ENCODE data around the gene CACNA2D3. TPM values are rescaled to one million over a fixed set of nuclear protein-coding genes. Genes with fewer than 3 reads are reported as not detected.

Gene CACNA2D3
- total RNA-seq, 1 donor from 2014 or later = not detected

DNA sequence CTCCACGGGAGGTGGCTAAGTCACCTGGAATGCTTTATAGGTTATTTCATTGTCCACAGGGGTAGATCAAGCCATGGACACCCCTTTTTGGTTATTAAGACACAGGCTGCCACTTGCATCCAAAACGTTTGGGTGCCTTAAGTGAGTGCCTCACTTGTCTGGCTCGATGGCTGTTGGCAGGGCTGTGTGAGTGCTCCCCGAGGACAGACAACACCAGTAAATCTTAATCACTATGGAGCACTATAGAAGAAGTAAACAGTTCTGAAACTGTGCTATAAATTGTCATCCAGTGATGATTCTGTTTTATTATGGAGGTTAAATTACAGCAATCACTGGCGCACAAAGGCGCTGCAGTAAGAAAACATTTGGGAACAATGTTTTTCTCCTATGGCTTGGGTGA lies 215.5 kb downstream of the CACNA2D3 start:
- H3K36me3 Mint-ChIP-seq (ENCODE audit: low read depth) = no peaks in the 10 kb centered on the region
- TF ChIP-seq, protein P1, sequence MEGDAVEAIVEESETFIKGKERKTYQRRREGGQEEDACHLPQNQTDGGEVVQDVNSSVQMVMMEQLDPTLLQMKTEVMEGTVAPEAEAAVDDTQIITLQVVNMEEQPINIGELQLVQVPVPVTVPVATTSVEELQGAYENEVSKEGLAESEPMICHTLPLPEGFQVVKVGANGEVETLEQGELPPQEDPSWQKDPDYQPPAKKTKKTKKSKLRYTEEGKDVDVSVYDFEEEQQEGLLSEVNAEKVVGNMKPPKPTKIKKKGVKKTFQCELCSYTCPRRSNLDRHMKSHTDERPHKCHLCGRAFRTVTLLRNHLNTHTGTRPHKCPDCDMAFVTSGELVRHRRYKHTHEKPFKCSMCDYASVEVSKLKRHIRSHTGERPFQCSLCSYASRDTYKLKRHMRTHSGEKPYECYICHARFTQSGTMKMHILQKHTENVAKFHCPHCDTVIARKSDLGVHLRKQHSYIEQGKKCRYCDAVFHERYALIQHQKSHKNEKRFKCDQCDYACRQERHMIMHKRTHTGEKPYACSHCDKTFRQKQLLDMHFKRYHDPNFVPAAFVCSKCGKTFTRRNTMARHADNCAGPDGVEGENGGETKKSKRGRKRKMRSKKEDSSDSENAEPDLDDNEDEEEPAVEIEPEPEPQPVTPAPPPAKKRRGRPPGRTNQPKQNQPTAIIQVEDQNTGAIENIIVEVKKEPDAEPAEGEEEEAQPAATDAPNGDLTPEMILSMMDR (IDR thresholded peaks at IDR 0.05) = no peak
- peaks cover 3% of the 10 kb centered on the region for H3K27me3 Mint-ChIP-seq (ENCODE audit: low read depth)
- H3K27ac Mint-ChIP-seq (ENCODE audit: unreplicated experiment) = no peak overlapping the region
- DNase-seq (ENCODE audit: low spot score) = no peak
- no peaks in the 10 kb centered on the region for H3K4me1 Mint-ChIP-seq (ENCODE audit: low read depth)
- H3K4me3 Mint-ChIP-seq (ENCODE audit: unreplicated experiment) = no peak overlapping the region
- H3K9me3 Mint-ChIP-seq (ENCODE audit: low read depth) = no peaks in the 10 kb centered on the region

DNA sequence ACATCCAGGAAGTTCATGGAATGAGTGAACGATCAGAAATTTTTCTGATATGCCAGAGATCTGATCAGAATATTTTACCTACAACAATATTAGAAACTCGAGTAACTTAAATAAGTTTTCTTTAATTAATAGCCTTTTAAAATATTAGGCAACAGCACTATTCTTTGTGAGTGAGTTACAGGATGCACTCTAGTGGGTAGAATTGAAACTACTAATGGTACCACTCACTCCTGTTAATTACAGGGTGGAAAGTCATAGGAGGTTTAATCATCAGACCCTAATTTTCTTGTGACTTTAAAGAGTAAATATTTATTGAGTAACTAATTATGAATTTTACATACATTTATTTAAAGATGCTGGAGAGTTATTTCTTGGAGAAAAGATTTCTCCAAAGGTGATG lies 217.3 kb downstream of the CACNA2D3 start:
- no peak for DNase-seq (ENCODE audit: low spot score)
- Mint-ChIP-seq H3K4me1 (ENCODE audit: low read depth) (no peaks in the 10 kb centered on the region), H3K9me3 (ENCODE audit: low read depth) (no peaks in the 10 kb centered on the region), H3K27ac (ENCODE audit: unreplicated experiment) (no peak overlapping the region), H3K36me3 (ENCODE audit: low read depth) (no peaks in the 10 kb centered on the region), H3K27me3 (ENCODE audit: low read depth) (peaks cover 3% of the 10 kb centered on the region), H3K4me3 (ENCODE audit: unreplicated experiment) (no peak overlapping the region)
- TF ChIP-seq, protein P1 (IDR thresholded peaks at IDR 0.05) = no peak

DNA sequence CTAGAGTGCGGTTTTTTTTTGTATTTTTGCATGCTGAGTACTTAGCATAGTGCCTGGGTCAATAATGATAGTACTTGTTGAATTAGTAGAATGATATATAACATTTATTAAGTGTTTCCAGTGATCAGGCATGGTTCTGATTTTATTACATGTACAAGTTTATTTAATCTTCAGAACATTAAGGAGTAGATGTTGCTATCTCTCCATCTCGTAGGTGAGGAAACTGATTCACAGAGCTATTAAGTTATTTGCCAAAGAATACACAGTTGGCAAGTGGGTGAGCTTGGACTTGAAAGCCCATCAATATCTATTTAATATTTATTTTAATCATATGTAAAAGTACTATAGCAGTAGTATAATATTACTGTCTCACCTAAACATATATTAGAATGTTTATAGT lies 219.5 kb downstream of the CACNA2D3 start:
- DNase-seq (ENCODE audit: low spot score) = no peak
- TF ChIP-seq, protein P1 (IDR thresholded peaks at IDR 0.05) = no peak
- H3K4me1 Mint-ChIP-seq (ENCODE audit: low read depth) = no peaks in the 10 kb centered on the region
- H3K4me3 Mint-ChIP-seq (ENCODE audit: unreplicated experiment) = no peak overlapping the region
- peaks cover 3% of the 10 kb centered on the region for H3K27me3 Mint-ChIP-seq (ENCODE audit: low read depth)
- no peak overlapping the region for H3K27ac Mint-ChIP-seq (ENCODE audit: unreplicated experiment)
- H3K36me3 Mint-ChIP-seq (ENCODE audit: low read depth) = no peaks in the 10 kb centered on the region
- no peaks in the 10 kb centered on the region for H3K9me3 Mint-ChIP-seq (ENCODE audit: low read depth)

DNA sequence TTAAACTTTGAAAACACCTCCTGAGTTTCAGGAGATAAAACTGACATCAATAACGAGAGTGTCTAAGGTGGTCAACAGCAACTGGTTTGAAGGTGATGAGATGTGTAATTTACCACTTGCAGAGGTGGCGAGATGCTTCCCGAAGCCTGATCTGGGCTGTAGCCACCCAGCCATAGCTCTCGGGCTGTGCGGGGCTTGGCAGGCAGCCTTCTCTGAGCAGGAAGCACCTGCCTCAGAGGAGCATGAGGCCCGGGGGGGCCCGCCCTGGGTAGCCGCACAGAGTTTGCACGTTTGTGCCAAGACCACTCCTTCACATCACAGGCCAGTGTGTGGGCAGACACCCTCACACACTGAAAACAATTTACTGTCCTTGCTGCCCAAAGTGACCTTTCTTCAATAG lies 220.3 kb downstream of the CACNA2D3 start:
- H3K9me3 Mint-ChIP-seq (ENCODE audit: low read depth) = no peaks in the 10 kb centered on the region
- TF ChIP-seq, protein P1 (IDR thresholded peaks at IDR 0.05) = no peak
- no peaks in the 10 kb centered on the region for H3K36me3 Mint-ChIP-seq (ENCODE audit: low read depth)
- H3K4me3 Mint-ChIP-seq (ENCODE audit: unreplicated experiment) = no peak overlapping the region
- H3K4me1 Mint-ChIP-seq (ENCODE audit: low read depth) = no peaks in the 10 kb centered on the region
- H3K27ac Mint-ChIP-seq (ENCODE audit: unreplicated experiment) = no peak overlapping the region
- DNase-seq (ENCODE audit: low spot score) = no peak
- peaks cover 3% of the 10 kb centered on the region for H3K27me3 Mint-ChIP-seq (ENCODE audit: low read depth)

DNA sequence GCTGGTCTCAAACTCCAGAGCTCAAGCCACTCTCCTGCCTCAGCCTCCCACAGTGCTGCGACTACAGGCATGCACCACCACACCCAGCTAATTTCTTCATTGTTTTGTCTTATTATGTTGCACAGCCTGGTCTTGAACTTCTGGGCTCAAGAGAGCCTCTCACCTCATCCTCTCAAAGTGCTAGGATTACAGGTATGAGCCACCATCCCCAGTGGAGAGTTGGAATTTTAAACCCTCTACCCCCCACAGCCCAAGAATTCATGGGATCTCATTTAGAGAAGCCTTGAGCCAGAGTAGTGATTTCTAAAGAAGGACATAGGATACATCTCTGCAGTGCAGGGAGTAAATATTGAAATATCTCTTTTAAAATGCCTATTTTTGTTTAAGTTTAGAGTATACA lies 221.1 kb downstream of the CACNA2D3 start:
- no peak overlapping the region for H3K27ac Mint-ChIP-seq (ENCODE audit: unreplicated experiment)
- H3K9me3 Mint-ChIP-seq (ENCODE audit: low read depth) = no peaks in the 10 kb centered on the region
- no peaks in the 10 kb centered on the region for H3K36me3 Mint-ChIP-seq (ENCODE audit: low read depth)
- no peak overlapping the region for H3K4me3 Mint-ChIP-seq (ENCODE audit: unreplicated experiment)
- peaks cover 3% of the 10 kb centered on the region for H3K27me3 Mint-ChIP-seq (ENCODE audit: low read depth)
- no peaks in the 10 kb centered on the region for H3K4me1 Mint-ChIP-seq (ENCODE audit: low read depth)
- no peak for DNase-seq (ENCODE audit: low spot score)
- TF ChIP-seq, protein P1 (IDR thresholded peaks at IDR 0.05) = no peak

Data from chondrocyte (in vitro differentiated cells).